Fibroblast of skin of right quadriceps (primary cell): Measurements from ENCODE around the gene RAB43.
"Not testable (repeated sequence)": the region's sequence is repeated elsewhere in the genome, so short reads cannot be mapped to it uniquely, and the experiment has no call there.

Experiments
- DNase-seq: peaks from one replicate; pipeline ENCODE4 v3.0.0-alpha.2; 2013

The RAB43 gene

GRCh38 chr3:129087904-129088303 lies 33.7 kb downstream of the RAB43 start:
- peak; percentile 14 for DNase-seq

- DNase-seq: peak; percentile 5
Measured at GRCh38 chr3:129087138-129087702, 34.4 kb downstream of the RAB43 start.

GRCh38 chr3:129085818-129086217 lies 35.8 kb downstream of the RAB43 start:
- DNase-seq: no peak

GRCh38 chr3:129085165-129085715 lies 36.4 kb downstream of the RAB43 start:
- no peak for DNase-seq

GRCh38 chr3:129084501-129084900 lies 37.1 kb downstream of the RAB43 start:
- DNase-seq: no peak

GRCh38 chr3:129082026-129082425 lies 39.6 kb downstream of the RAB43 start:
- no peak for DNase-seq

- DNase-seq: no peak
Measured at GRCh38 chr3:129081503-129081902, 40.1 kb downstream of the RAB43 start.

- DNase-seq: no peak
Measured at GRCh38 chr3:129078510-129078909, 43.1 kb downstream of the RAB43 start.

- no peak for DNase-seq
Measured at GRCh38 chr3:129077222-129077621, 44.4 kb downstream of the RAB43 start.

GRCh38 chr3:129070086-129070885 lies 51.3 kb downstream of the RAB43 start:
- no peak for DNase-seq

- DNase-seq: not testable (repeated sequence)
Measured at GRCh38 chr3:129069313-129070085, 52.1 kb downstream of the RAB43 start.

- no peak for DNase-seq
Measured at GRCh38 chr3:129068291-129068886, 53.2 kb downstream of the RAB43 start.

GRCh38 chr3:129067719-129068118 lies 53.9 kb downstream of the RAB43 start:
- DNase-seq: not testable (repeated sequence)

- DNase-seq: no peak
Measured at GRCh38 chr3:129065720-129066073, 55.9 kb downstream of the RAB43 start.

GRCh38 chr3:129065016-129065719 lies 56.4 kb downstream of the RAB43 start:
- DNase-seq: no peak

GRCh38 chr3:129063841-129064482 lies 57.6 kb downstream of the RAB43 start:
- DNase-seq: no peak

- DNase-seq: no peak
Measured at GRCh38 chr3:129063091-129063640, 58.4 kb downstream of the RAB43 start.

GRCh38 chr3:129061888-129062834 lies 59.4 kb downstream of the RAB43 start:
- no peak for DNase-seq

- no peak for DNase-seq
Measured at GRCh38 chr3:129061023-129061887, 60.3 kb downstream of the RAB43 start.
